ENCODE results near the gene GLOD4. TPM values are rescaled to one million over a fixed set of nuclear protein-coding genes. Genes with fewer than 3 reads are reported as not detected.
"Not testable (repeated sequence)": the region's sequence is repeated elsewhere in the genome, so short reads cannot be mapped to it uniquely, and the experiment has no call there.

The GLOD4 gene
- total RNA-seq, 1 experiment from 2014 or later, result 36.8 TPM

- DNase-seq (ENCODE audit: low read depth), result no peak
- in situ Hi-C loops (cut with HindIII; ENCODE audit: low pct_unique_long_range_greater_than_20kb, low sequenced_read_pairs), result no loop called here
Observed at GRCh38 chr17:804541-805435, 22.7 kb upstream of the GLOD4 start.

GRCh38 chr17:802901-803881 lies 21.1 kb upstream of the GLOD4 start:
- DNase-seq (ENCODE audit: low read depth), result no peak
- in situ Hi-C loops (cut with HindIII; ENCODE audit: low pct_unique_long_range_greater_than_20kb, low sequenced_read_pairs), result no loop called here

GRCh38 chr17:802481-802880 lies 20.4 kb upstream of the GLOD4 start:
- DNase-seq (ENCODE audit: low read depth), result no peak
- in situ Hi-C loops (cut with HindIII; ENCODE audit: low pct_unique_long_range_greater_than_20kb, low sequenced_read_pairs), result no loop called here

- in situ Hi-C loops (cut with HindIII; ENCODE audit: low pct_unique_long_range_greater_than_20kb, low sequenced_read_pairs), result no loop called here
- peak; percentile 68 for DNase-seq (ENCODE audit: low read depth)
Observed at GRCh38 chr17:801660-802059, 19.6 kb upstream of the GLOD4 start.

GRCh38 chr17:800446-801242 lies 18.6 kb upstream of the GLOD4 start:
- DNase-seq (ENCODE audit: low read depth), result no peak
- in situ Hi-C loops (cut with HindIII; ENCODE audit: low pct_unique_long_range_greater_than_20kb, low sequenced_read_pairs), result no loop called here

GRCh38 chr17:799261-799660 lies 17.2 kb upstream of the GLOD4 start:
- in situ Hi-C loops (cut with HindIII; ENCODE audit: low pct_unique_long_range_greater_than_20kb, low sequenced_read_pairs), result no loop called here

GRCh38 chr17:798246-798645 lies 16.2 kb upstream of the GLOD4 start:
- in situ Hi-C loops (cut with HindIII; ENCODE audit: low pct_unique_long_range_greater_than_20kb, low sequenced_read_pairs), result no loop called here

More at GRCh38 chr17:799261-799660, 17.2 kb upstream of the GLOD4 start:
- DNase-seq (ENCODE audit: low read depth), result no peak

GRCh38 chr17:797236-797840 lies 15.3 kb upstream of the GLOD4 start:
- in situ Hi-C loops (cut with HindIII; ENCODE audit: low pct_unique_long_range_greater_than_20kb, low sequenced_read_pairs), result no loop called here

More at GRCh38 chr17:798246-798645, 16.2 kb upstream of the GLOD4 start:
- no peak for DNase-seq (ENCODE audit: low read depth)

GRCh38 chr17:796609-797008 lies 14.5 kb upstream of the GLOD4 start:
- in situ Hi-C loops (cut with HindIII; ENCODE audit: low pct_unique_long_range_greater_than_20kb, low sequenced_read_pairs), result no loop called here
- DNase-seq (ENCODE audit: low read depth), result no peak

More at GRCh38 chr17:797236-797840, 15.3 kb upstream of the GLOD4 start:
- no peak for DNase-seq (ENCODE audit: low read depth)

GRCh38 chr17:795721-796120 lies 13.6 kb upstream of the GLOD4 start:
- DNase-seq (ENCODE audit: low read depth), result no peak
- in situ Hi-C loops (cut with HindIII; ENCODE audit: low pct_unique_long_range_greater_than_20kb, low sequenced_read_pairs), result no loop called here

GRCh38 chr17:795276-795675 lies 13.2 kb upstream of the GLOD4 start:
- in situ Hi-C loops (cut with HindIII; ENCODE audit: low pct_unique_long_range_greater_than_20kb, low sequenced_read_pairs), result no loop called here
- DNase-seq (ENCODE audit: low read depth), result no peak

GRCh38 chr17:794876-795275 lies 12.8 kb upstream of the GLOD4 start:
- in situ Hi-C loops (cut with HindIII; ENCODE audit: low pct_unique_long_range_greater_than_20kb, low sequenced_read_pairs), result no loop called here

GRCh38 chr17:792277-792676 lies 10.2 kb upstream of the GLOD4 start:
- DNase-seq (ENCODE audit: low read depth), result peak; percentile 30
- in situ Hi-C loops (cut with HindIII; ENCODE audit: low pct_unique_long_range_greater_than_20kb, low sequenced_read_pairs), result no loop called here

More at GRCh38 chr17:794876-795275, 12.8 kb upstream of the GLOD4 start:
- peak; percentile 64 for DNase-seq (ENCODE audit: low read depth)

- in situ Hi-C loops (cut with HindIII; ENCODE audit: low pct_unique_long_range_greater_than_20kb, low sequenced_read_pairs), result no loop called here
- no peak for DNase-seq (ENCODE audit: low read depth)
Observed at GRCh38 chr17:791829-792228, 9.7 kb upstream of the GLOD4 start.

- DNase-seq (ENCODE audit: low read depth); in situ Hi-C loops (cut with HindIII; ENCODE audit: low pct_unique_long_range_greater_than_20kb, low sequenced_read_pairs): not testable (repeated sequence)
Observed at GRCh38 chr17:790874-791247, 8.8 kb upstream of the GLOD4 start.

GRCh38 chr17:789931-790873 lies 8.1 kb upstream of the GLOD4 start:
- in situ Hi-C loops (cut with HindIII; ENCODE audit: low pct_unique_long_range_greater_than_20kb, low sequenced_read_pairs); DNase-seq (ENCODE audit: low read depth): not testable (repeated sequence)

All from Caki2 (cell line).